ENCODE data around the gene SLC16A12. TPM values are rescaled to one million over a fixed set of nuclear protein-coding genes. Genes with fewer than 3 reads are reported as not detected.

Gene SLC16A12
- total RNA-seq, 1 experiment from 2014 or later = 0.77 TPM

DNA sequence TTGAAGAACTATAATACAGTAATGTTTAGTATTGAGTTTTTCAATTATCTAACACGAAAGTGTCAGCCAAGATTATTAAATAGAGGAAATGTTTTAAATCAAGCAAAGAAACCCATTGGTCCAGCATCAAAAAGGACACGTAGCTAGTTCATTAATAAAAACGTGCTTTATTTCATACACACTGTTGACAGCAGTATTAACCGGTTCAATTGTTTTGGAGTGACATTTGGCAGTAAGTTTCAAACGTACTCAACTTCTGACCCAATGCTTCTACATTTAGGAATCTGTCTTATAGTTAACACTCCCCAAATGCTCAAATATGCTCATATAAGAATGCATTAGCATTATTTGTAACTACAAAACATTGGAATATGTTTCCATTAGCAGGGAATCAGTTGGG is 41.3 kb downstream of the SLC16A12 start:
- Mint-ChIP-seq H3K4me1 (peaks cover 22 to 29% of the 10 kb centered on the region in 2 experiments), H3K27ac (no peak overlapping the region), H3K27me3 (ENCODE audit: low read depth) (no peaks in the 10 kb centered on the region), H3K4me3 (no peak overlapping the region), H3K36me3 (ENCODE audit: insufficient read depth in 1 of 3, low read depth in 3 of 3) (no peaks in the 10 kb centered on the region), H3K9me3 (no peaks in the 10 kb centered on the region)
- DNase-seq = no peak
- H2AFZ ChIP-seq (ENCODE audit: low read length) = no peak overlapping the region
- H2BK5ac ChIP-seq (ENCODE audit: insufficient read length, low read length) = no peak overlapping the region
- WGBS (ENCODE audit: extremely low coverage, insufficient read length, low lambda C conversion rate) = no CpG with 5 or more reads among the region's 5 CpGs
- H3K79me1 ChIP-seq (ENCODE audit: insufficient read depth, low read depth, low read length, poor library complexity, severe bottlenecking) = no peaks in the 10 kb centered on the region
- no peaks in the 10 kb centered on the region for H3K27me3 ChIP-seq (ENCODE audit: insufficient read depth, low read length)
- H2BK20ac ChIP-seq (ENCODE audit: low read depth, low read length, poor library complexity, severe bottlenecking) = no peak overlapping the region
- no peak overlapping the region for H3K4me2 ChIP-seq (ENCODE audit: insufficient read depth, insufficient read length, low read length)
- H2BK120ac ChIP-seq (ENCODE audit: low read depth, low read length, poor library complexity, severe bottlenecking) = no peak overlapping the region
- H3K79me2 ChIP-seq (ENCODE audit: insufficient read depth, low read length) = no peaks in the 10 kb centered on the region
- no peak overlapping the region for H3T11ph ChIP-seq (ENCODE audit: low read length)
- no peak overlapping the region for H2AK5ac ChIP-seq (ENCODE audit: insufficient read length, low read length)
- no peak overlapping the region for H2BK12ac ChIP-seq (ENCODE audit: insufficient read length, low read depth, low read length)
- H4K20me1 ChIP-seq (ENCODE audit: control insufficient read depth, insufficient read depth, insufficient read length) = no peaks in the 10 kb centered on the region
- TF ChIP-seq, protein P1, sequence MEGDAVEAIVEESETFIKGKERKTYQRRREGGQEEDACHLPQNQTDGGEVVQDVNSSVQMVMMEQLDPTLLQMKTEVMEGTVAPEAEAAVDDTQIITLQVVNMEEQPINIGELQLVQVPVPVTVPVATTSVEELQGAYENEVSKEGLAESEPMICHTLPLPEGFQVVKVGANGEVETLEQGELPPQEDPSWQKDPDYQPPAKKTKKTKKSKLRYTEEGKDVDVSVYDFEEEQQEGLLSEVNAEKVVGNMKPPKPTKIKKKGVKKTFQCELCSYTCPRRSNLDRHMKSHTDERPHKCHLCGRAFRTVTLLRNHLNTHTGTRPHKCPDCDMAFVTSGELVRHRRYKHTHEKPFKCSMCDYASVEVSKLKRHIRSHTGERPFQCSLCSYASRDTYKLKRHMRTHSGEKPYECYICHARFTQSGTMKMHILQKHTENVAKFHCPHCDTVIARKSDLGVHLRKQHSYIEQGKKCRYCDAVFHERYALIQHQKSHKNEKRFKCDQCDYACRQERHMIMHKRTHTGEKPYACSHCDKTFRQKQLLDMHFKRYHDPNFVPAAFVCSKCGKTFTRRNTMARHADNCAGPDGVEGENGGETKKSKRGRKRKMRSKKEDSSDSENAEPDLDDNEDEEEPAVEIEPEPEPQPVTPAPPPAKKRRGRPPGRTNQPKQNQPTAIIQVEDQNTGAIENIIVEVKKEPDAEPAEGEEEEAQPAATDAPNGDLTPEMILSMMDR (conservative IDR thresholded peaks at IDR 0.05) = no peak
- H2BK15ac ChIP-seq (ENCODE audit: low read depth, low read length) = no peak overlapping the region
- no peak overlapping the region for H3K27ac ChIP-seq (ENCODE audit: insufficient read length, low read depth, low read length)
- H3K14ac ChIP-seq (ENCODE audit: insufficient read depth, low read length) = no peak overlapping the region
- no peak overlapping the region for H3K9ac ChIP-seq (ENCODE audit: extremely low read depth, insufficient read length, low read length)
- no peak overlapping the region for H4K5ac ChIP-seq (ENCODE audit: insufficient read length, low read depth, low read length)
- H3K4me1 ChIP-seq (ENCODE audit: insufficient read depth, low read length) = no peaks in the 10 kb centered on the region; the same call in 1 of the 2 replicates
- no peaks in the 10 kb centered on the region for H3K9me3 ChIP-seq (ENCODE audit: control insufficient read depth, low read depth, low read length)
- H3K4ac ChIP-seq (ENCODE audit: low read depth, low read length) = no peak overlapping the region
- H3K18ac ChIP-seq (ENCODE audit: insufficient read length, low read depth, low read length) = no peak overlapping the region
- H3K23me2 ChIP-seq (ENCODE audit: insufficient read length, low read depth, low read length, poor library complexity, severe bottlenecking) = no peaks in the 10 kb centered on the region
- H4K8ac ChIP-seq (replicated peaks; ENCODE audit: insufficient read length, low read depth, low read length) = no peak overlapping the region
- no peak overlapping the region for H4K91ac ChIP-seq (ENCODE audit: insufficient read length, low read depth, low read length)
- H3K56ac ChIP-seq (ENCODE audit: insufficient read length, low read depth, low read length) = no peak overlapping the region
- no peak overlapping the region for H3K23ac ChIP-seq (ENCODE audit: insufficient read length, low read depth, low read length)

Data from H9 (cell line).